Hypothalamus (tissue), 51 donors: ENCODE measurements around the gene CPNE8.

Source experiments
- DNase-seq, 51 donors: peaks; one replicate each; lab custom pipeline; 2025; lab: John Stamatoyannopoulos, UW

Gene CPNE8

GRCh38 chr12:38905480-38906351 is at the start of gene CPNE8:
Gene CPNE8, minus strand, starts transcription at chr12:38905591. Its CDS starts 57 bp downstream, at chr12:38905534.
- peak in 49 of 51 donors; percentile 14 to 86 (median 62) for DNase-seq

GRCh38 chr12:38954238-38954873 is 49.0 kb upstream of the CPNE8 start:
- DNase-seq: no peak

GRCh38 chr12:38949363-38949762 is 44.0 kb upstream of the CPNE8 start:
- no peak for DNase-seq

GRCh38 chr12:38934686-38935085 is 29.3 kb upstream of the CPNE8 start:
- no peak for DNase-seq

GRCh38 chr12:38934078-38934584 is 28.7 kb upstream of the CPNE8 start:
- no peak for DNase-seq

GRCh38 chr12:38932320-38932719 is 26.9 kb upstream of the CPNE8 start:
- no peak for DNase-seq

- no peak for DNase-seq
Observed at GRCh38 chr12:38931461-38931860, 26.1 kb upstream of the CPNE8 start.

- no peak for DNase-seq
Observed at GRCh38 chr12:38930990-38931389, 25.6 kb upstream of the CPNE8 start.

GRCh38 chr12:38926501-38926900 is 21.1 kb upstream of the CPNE8 start:
- no peak for DNase-seq

GRCh38 chr12:38921025-38921677 is 15.8 kb upstream of the CPNE8 start:
- peak in 1 of 51 donors; percentile 6 for DNase-seq

GRCh38 chr12:38919191-38919590 is 13.8 kb upstream of the CPNE8 start:
- DNase-seq: peak in 21 of 51 donors; percentile 1 to 42 (median 9)

- DNase-seq: no peak
Observed at GRCh38 chr12:38915429-38916182, 10.2 kb upstream of the CPNE8 start.

- DNase-seq: peak in 7 of 51 donors; percentile 0 to 12 (median 4)
Observed at GRCh38 chr12:38912116-38912515, 6.7 kb upstream of the CPNE8 start.

GRCh38 chr12:38911611-38912010 is 6.2 kb upstream of the CPNE8 start:
- DNase-seq: no peak

GRCh38 chr12:38907201-38907923 is 2.0 kb upstream of the CPNE8 start:
- DNase-seq: no peak

GRCh38 chr12:38906482-38907200 is 1.2 kb upstream of the CPNE8 start:
- peak in 50 of 51 donors; percentile 6 to 86 (median 64) for DNase-seq

- peak in 43 of 51 donors; percentile 6 to 86 (median 42) for DNase-seq
Observed at GRCh38 chr12:38904537-38905479, 583 bp downstream of the CPNE8 start.

- DNase-seq: peak in 1 of 51 donors; percentile 12
Observed at GRCh38 chr12:38903596-38903995, 1.8 kb downstream of the CPNE8 start.
